Subcutaneous adipose tissue (tissue), 4 donors: Measurements from ENCODE around the gene TNC. TPM values are rescaled to one million over a fixed set of nuclear protein-coding genes. Genes with fewer than 3 reads are reported as not detected.

Experiments
- CTCF ChIP-seq: fragments of 450-650 bp; IDR thresholded peaks from one replicate; pipeline ENCODE4 v1.5.1; 2016; ENCODE audit warnings: low read depth, mild to moderate bottlenecking, control low read depth, antibody characterized with exemption, moderate library complexity
- total RNA-seq, 4 donors: library from RNA; depleted of rRNA; stranded (reverse); fragments of >200 nt; gene quantifications; one replicate each; pipeline ENCODE4 v1.1.0, GENCODE V29; 2016

The TNC gene
- total RNA-seq, 4 donors from 2014 or later = 2.4 to 17.3 (median 8.3) TPM

DNA sequence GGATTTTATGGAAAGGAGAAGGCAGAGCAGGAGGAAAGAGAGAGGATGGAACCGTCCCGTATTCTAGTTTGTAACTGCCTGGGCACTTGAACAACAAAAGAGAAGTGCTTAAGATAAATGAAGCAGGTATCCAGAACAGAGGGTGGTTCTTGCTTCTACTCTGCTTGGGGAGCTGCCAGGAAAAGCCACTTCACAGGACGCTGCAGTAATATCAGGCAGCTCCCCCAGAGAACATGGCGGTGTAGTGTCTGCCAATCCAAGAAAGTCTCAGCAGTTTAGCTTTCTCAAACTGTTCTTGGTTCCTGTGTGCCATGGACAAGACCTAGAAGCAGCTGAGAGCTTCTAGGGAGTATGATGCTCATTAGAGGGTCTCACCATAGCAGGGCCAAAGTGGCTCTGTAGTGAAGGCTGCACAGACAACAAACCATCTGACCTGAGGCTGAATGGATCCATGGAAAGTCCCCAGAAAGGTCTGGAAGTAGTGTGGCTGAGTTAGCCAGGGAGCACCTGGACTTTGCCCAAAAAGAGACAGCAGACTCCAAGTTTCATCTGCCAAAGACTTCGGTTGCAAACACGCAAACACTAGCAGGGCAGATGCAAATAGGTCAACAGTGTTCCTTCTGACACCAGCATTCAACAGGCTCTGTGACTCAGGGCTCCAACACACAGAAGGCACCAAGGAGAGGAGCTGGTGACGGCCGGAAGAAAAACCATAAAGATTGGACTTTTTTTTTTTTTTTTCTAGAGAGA, 115.4 kb downstream of the TNC start:
- no peak for TF ChIP-seq CTCF

- TF ChIP-seq CTCF = no peak
Measured at GRCh38 chr9:115000217-115000639, 117.7 kb downstream of the TNC start.

DNA sequence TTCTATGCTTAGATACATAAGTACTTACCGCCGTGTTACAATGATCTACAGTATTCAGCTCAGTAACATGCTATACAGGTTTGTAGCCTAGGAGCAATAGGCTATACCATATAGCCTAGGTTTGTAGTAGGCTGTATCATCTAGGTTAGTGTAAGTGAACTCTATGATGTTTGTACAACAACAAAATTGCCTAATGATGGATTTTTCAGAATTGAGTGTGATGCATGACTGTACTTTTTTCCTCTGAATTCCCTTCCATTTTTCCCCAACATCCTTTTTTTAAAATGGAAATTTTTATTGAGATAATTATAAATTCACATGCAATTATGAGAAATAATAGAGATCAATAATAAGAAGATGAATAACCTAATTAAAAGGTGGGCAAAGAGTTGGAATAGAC, 119.6 kb downstream of the TNC start:
- no peak for TF ChIP-seq CTCF

- no peak for TF ChIP-seq CTCF
Measured at GRCh38 chr9:114995681-114996221, 122.2 kb downstream of the TNC start.

GRCh38 chr9:114994768-114995167, 123.2 kb downstream of the TNC start:
- no peak for TF ChIP-seq CTCF

GRCh38 chr9:114991861-114992260, 126.1 kb downstream of the TNC start:
- TF ChIP-seq CTCF = no peak

DNA sequence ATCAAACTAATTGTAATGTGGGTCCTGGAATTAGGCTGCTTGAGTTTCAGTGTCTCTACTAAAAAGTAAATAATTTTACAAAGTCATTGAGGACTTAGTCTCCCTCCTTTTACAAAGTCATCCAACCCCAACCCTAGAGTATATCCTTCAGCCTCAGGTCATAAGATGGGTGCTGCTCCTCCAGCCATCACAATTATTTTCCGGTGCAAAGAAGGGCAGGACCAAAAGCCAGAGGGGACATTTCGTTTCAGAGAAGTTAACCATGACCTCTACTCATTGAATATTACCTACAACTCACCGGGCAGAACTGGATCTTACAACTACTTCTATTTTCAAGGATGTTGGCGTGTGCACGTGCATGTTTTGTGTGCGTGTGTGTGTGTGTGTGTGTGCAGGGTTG, 127.1 kb downstream of the TNC start:
- TF ChIP-seq CTCF = no peak
